ENCODE measurements around the gene AKR1A1.

DNA sequence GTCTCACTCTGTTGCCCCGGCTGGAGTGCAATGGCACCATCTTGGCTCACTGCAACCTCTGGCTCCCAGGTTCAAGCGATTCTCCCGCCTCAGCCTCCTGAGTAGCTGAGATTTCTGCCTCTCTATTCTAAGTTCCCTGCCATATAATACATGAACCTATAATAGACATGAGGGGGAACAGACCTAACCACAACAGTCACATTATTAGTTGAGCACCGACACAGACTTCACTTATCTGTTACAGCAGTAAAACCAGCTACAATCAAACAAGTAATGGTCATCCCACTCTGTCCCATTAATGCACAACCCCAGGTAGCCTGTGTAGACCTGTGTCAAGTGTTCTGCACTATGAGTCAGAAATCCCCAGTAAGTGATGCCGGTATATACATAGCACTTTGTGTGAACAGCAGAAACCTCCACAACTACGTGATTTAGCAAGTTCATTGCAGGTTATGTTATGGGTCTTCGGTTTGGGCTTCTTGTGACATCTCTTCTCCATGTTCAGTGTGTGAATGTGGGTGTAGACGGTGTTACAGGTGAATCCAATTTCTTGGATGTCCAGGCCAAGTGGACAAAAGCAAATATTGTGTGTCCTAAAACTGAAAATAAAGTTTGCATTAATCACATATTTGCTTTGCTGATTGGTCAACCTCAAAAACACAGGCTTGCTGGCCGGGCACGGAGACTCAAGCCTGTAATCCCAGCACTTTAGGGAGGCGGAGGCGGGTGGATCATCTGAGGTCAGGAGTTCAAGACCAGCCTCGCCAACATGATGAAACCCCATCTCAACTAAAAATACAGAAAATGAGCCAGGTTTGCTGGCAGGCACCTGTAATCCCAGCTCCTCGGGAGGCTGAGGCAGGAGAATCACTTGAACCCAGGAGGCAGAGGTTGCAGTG is 46.9 kb upstream of the AKR1A1 start:
- no peak for TF ChIP-seq POLR2AphosphoS5 (IDR thresholded peaks at IDR 0.05; ENCODE audit: low read depth, low read length)
- TF ChIP-seq TAF1 (IDR thresholded peaks at IDR 0.05; ENCODE audit: borderline replicate concordance, low read depth, low read length), result no peak
- no peak for TF ChIP-seq POLR2A (IDR thresholded peaks at IDR 0.05; ENCODE audit: low read depth, low read length)
